GM19043 (cell line): ENCODE measurements around the gene NID1.
"Not testable (repeated sequence)": the region's sequence is repeated elsewhere in the genome, so short reads cannot be mapped to it uniquely, and the experiment has no call there.

Source experiments
- ATAC-seq: cut with Tn5 transposase; IDR thresholded peaks from one replicate; pipeline ENCODE4 v1.9.1; 2021; ENCODE audit warnings: low read depth; ENCODE audit not compliant: unreplicated experiment

NID1 gene

GRCh38 chr1:235942625-235942934 lies 122.3 kb downstream of the NID1 start:
- ATAC-seq = no peak

DNA sequence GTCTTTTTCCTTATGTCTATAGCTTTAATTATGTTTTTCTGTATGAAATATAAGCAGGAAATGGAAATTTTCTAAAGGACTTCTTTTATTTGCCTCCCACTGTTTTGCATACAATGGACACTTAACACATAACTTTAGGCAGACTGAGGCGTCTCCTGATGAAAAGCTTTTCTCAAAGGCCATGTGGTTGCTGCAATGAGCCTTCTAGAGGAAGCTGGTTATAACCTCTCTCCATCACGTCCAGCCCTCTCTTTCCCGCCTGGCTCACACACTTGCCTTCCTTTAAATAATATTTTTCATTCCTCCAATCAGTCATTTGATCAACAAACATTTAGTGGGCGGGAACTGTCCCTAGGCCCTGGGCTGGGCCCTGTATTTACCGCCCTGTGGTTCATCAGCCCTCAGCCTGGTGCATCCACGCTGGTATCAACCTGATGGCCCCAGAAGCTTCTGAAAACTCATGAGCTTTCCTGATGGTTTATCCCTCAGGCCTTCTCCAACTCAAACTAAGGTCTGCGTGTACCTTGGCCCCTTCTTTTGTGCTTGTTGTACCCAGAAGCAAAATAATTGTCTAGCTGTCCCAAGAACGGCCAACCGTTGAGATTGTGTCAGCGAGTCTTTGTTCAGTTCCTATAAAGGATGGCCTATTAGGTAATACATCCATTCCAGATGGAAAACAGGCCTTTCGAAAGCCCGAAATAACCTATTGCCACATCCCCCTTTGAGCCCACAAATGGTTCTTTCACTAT lies 122.8 kb downstream of the NID1 start:
- no peak for ATAC-seq

GRCh38 chr1:235940285-235940684 lies 124.6 kb downstream of the NID1 start:
- ATAC-seq = no peak

GRCh38 chr1:235939480-235939775 lies 125.5 kb downstream of the NID1 start:
- ATAC-seq = no peak

DNA sequence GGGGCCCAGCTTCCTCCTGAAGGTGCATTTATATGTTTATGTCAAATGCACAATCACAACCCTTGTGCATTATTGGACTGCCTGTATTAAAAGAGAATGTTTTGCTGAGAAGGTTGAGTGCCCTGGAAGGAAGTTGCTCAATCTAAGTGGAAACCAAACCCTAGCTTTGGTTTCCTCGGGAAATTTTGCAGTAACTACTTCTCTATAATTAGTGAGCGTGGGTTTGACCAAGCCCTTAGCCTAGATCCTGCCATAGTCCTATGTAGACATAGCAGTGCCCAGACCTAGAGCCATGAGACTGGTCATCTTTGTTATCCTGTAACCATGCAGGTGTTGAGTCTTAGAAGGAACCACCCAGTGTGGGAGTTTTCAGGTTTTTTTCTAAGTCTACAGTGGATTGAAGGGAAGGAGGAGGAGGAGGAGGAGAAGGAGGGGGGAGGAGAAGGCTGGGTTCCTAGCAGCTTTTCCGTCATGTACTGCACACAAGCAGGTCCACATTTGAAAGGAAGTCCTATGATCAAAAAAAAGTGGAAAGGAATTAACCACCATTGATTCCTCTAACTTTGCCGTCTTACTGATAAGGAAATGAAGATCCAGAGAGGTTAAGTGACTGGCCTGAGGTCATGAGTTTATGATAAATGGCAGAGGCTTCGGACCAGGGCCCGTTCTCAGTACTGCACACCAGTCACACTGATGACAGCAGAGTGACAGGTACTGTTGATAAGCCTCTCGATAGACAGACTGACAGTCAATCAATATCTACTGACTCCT lies 126.0 kb downstream of the NID1 start:
- no peak for ATAC-seq

DNA sequence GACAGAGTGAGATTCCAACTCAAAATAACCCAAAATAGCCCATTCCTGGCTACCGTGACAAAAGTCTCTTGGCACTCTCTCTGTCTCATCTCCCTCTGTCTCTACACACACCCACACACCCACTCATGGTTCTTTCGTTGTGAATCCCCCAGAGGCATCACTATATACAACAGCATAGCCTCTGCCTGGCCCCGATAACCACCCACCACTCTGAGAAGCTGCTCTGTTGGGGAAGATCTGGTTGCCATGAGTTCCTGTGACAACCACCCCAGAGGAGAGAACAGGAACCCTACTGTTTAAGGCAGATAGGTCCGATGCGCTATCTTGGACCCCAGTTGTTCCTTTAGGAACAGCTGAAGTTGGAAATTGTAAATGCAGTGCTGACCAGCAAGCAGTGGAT lies 127.8 kb downstream of the NID1 start:
- ATAC-seq = no peak

GRCh38 chr1:235935235-235936225 lies 129.4 kb downstream of the NID1 start:
- no peak for ATAC-seq

GRCh38 chr1:235933766-235934116 lies 131.1 kb downstream of the NID1 start:
- ATAC-seq = no peak

DNA sequence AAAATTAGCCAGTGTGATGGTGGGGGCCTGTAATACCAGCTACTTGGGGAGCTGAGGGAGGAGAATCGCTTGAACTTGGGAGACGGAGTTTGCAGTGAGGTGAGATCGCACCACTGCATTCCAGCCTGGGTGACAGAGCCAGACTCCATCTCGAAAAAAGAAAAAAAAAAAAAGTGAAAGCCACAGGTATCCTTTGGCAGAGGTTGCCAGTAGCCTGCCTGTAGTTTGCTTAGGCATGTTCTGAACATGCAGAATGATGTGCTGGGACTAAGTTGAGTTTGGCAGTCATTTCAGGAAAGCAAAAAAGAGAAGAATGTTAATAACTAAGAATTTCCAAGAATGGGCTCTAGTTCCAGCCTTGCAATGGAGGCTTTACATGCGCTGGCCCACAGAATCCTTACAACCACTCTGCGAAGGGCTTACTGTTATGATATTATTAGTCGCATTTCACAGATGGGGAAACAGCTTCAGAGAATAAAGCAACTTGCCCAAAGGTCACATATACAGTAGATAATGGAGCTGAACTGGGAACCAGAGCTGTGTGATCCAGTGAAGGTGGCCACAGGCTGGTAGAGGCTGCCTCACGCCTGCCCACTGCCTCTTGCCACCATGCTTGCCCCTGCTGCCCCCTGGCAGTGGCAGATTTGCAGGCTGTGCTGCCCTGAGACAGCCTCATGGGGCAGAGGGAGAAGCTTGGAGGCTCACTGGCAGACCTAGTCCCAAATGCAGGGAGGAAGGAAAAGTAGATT lies 131.7 kb downstream of the NID1 start:
- ATAC-seq = no peak

DNA sequence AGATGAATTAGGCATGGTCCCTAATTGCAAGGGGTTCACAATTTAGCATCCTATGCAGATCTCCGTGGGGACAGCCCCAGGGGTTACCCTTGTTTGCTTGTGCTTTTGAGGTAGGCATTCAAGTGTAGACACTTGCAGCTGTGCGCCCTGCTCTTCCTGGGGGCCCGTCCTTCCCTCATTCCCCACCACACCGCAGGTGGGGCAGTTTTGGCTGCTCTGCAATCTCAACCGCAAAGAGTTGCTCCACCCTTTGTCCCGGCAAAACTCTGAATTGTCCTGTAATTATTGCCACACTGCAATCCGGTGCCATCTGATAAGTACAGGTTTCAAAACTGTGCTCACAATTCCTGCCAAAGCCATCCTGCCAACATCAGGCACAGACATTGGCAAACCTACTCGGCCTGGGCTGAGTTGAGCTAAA lies 132.8 kb downstream of the NID1 start:
- ATAC-seq = no peak

- no peak for ATAC-seq
Observed at GRCh38 chr1:235931171-235931738, 133.6 kb downstream of the NID1 start.

GRCh38 chr1:235930543-235930942 lies 134.3 kb downstream of the NID1 start:
- no peak for ATAC-seq

DNA sequence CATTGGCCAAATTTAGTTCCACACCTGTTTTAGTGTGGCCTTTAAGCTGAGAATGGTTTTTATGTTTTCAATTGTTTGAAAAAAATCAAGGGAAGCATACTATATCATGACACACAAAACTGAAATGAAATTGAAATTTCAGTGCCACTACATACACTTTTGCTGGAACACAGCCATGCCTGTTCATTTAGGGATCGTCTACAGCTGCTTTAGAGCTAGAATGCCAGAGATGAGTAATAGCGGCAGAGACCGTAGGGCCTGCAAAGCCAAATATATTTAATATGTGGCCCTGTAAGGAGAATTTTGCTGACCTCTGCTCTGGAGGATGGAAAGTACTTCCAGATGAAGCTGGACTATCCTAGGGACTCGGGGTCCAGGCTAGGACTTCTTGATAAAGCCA lies 135.7 kb downstream of the NID1 start:
- no peak for ATAC-seq

GRCh38 chr1:235928197-235928596 lies 136.7 kb downstream of the NID1 start:
- ATAC-seq = no peak

- not testable (repeated sequence) for ATAC-seq
Observed at GRCh38 chr1:235927551-235927950, 137.3 kb downstream of the NID1 start.
